Stimulated activated CD4-positive, alpha-beta T cell treated with anti-CD3 and anti-CD28 coated beads, Interleukin-2, amount 100 ng/mL, for 4 hours (primary cell): ENCODE data around the gene ARPC5L.
"Not testable (repeated sequence)": the region's sequence is repeated elsewhere in the genome, so short reads cannot be mapped to it uniquely, and the experiment has no call there.

Source experiments
- DNase-seq: peaks from one replicate; pipeline ENCODE4 v3.0.0-alpha.2; 2020; ENCODE audit warnings: low read depth

Gene ARPC5L

GRCh38 chr9:124894035-124894740 lies 32.3 kb downstream of the ARPC5L start:
- no peak for DNase-seq

- DNase-seq, result peak; percentile 14
Measured at GRCh38 chr9:124894741-124895170, 32.8 kb downstream of the ARPC5L start.

GRCh38 chr9:124897570-124898460 lies 35.9 kb downstream of the ARPC5L start:
- no peak for DNase-seq

- no peak for DNase-seq
Measured at GRCh38 chr9:124899845-124900244, 37.9 kb downstream of the ARPC5L start.

- no peak for DNase-seq
Measured at GRCh38 chr9:124906966-124907365, 45.0 kb downstream of the ARPC5L start.

- no peak for DNase-seq
Measured at GRCh38 chr9:124908098-124908497, 46.2 kb downstream of the ARPC5L start.

- no peak for DNase-seq
Measured at GRCh38 chr9:124911766-124912165, 49.8 kb downstream of the ARPC5L start.

- no peak for DNase-seq
Measured at GRCh38 chr9:124913378-124913777, 51.4 kb downstream of the ARPC5L start.

GRCh38 chr9:124914753-124915405 lies 52.9 kb downstream of the ARPC5L start:
- no peak for DNase-seq

GRCh38 chr9:124920394-124920793 lies 58.5 kb downstream of the ARPC5L start:
- DNase-seq, result not testable (repeated sequence)
